Embryonic facial prominence (tissue), 1 donor: Measurements from ENCODE around the gene C5orf58.

Source experiments
- DNase-seq: peaks from one replicate; pipeline ENCODE4 v3.0.0-alpha.2; 2016; ENCODE audit errors: extremely low spot score

The C5orf58 gene, protein sequence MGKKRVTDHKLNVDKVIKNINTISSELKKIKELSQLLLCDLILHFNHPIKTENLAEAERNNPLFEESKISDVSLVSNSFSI

DNA sequence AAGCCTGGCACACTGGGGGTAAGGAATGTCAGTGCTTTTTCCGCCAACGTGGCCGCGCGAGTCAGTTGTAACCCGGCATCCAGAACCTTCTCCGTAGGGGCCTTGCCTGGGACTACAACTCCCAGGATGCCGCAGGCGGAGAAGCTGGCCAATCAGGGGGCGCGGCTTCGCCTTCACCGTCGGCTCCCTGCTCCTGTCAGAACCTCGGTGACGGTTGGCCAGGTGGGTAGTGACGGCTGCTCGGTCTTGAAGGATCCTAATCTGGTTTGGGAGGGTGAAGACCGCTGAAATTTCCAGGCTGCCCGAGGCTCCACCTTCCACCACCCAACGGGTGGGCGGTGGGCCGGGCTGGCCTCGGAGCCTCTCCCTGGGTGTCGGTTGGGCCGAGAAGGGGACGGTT, at the start of gene C5orf58:
C5orf58 (plus strand) TSS at position 200 of the 400 bp plus-strand sequence. CDS start 1,992 bp downstream, outside the sequence.
- DNase-seq, result no peak

DNA sequence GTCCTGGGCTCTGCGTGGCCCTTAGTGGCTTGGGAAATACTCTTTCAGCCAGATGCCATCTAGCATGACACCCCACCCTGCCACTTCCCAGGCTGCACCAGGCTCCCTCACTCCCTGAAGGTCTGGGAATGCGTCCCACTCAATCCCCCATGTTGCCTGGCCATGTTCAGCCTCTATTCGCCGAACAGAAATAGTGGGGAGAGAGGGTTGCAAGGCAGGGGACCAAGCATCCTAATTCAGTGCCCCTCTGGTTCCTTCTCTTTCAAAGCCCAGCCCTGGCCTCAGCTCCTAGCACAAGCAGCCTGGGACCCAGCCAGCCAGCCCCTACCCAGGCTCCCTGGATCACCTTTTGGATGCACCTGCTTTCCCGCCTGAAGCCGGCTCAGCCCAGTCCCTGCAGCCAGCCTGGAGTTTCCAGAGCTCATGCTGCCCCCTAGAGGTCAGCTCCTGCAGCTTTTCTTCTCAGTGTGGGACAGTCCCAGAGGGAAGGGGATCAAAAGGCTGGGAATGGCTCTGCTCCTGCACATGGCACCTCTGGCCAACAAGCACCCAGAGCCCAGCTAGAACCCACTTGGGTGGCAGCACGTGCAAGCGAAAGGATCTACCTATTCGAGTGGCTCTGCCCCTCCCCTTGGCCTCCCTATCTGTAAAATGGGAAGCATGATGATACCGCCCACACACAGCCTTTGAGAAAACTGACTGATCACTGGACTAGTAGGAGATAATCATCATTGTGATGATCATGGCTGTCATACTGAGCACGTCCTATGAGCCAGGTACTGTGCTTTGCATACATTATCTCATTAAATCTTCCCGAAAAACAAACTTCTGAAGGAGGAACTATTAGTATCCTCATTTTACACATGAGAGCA, 48.7 kb upstream of the C5orf58 start:
- DNase-seq, result no peak

DNA sequence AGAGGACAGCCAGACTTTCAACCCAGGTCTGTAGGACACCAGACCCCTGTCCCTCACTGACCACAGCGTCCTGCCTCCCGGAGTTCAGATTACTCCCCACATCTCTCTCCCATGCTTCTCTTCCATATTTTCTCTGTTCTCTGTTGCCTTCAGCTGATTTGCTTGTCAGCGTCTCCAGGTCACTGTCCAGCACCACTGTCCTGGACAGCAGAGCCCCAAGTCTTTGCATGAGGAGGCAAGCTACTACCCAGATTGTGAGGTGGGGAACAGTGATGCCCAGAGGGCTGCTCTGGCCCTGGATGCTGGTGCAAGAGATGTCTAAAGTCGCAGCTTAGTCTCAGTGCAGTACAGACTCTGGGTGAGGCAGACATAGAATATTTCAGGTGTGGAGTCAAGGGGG, 48.0 kb upstream of the C5orf58 start:
- no peak for DNase-seq

DNA sequence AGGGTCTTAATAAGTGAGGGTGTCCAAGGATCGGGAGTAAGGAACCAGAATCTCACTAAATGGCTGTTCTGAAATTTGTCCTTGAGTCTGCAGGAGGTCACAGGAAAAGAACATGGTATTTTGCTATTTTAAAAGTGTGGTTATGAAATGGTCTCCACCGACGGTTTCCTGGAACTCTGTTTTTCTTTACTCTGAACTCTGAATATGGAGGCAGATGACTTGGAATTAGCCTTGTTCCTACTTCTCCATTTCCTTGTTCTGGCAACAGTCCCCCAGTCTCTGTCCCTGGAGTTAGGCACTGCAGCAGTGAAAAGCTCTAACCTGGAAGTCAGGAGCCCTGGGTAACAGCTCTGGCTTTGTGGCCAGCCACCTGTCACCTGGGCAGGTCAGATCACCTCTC, 46.6 kb upstream of the C5orf58 start:
- no peak for DNase-seq

DNA sequence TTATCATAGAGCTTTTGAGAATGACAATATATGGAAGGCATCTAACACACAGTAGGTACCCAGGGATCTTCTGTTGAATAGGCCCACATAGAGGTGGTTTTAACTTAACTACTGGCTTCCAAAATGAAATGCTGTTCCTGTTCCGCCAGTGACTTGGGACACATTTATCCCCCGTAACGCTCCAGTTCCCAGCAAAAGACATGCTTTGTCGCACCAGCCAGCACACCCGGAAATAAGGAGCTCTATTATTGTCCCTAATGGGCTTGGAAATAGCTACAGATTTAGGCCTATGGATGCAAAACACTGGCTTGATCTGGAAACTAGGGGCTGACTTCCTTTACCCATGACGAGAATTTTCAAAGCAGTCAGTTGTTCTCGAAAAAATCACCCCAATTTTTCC, 45.9 kb upstream of the C5orf58 start:
- DNase-seq, result no peak

DNA sequence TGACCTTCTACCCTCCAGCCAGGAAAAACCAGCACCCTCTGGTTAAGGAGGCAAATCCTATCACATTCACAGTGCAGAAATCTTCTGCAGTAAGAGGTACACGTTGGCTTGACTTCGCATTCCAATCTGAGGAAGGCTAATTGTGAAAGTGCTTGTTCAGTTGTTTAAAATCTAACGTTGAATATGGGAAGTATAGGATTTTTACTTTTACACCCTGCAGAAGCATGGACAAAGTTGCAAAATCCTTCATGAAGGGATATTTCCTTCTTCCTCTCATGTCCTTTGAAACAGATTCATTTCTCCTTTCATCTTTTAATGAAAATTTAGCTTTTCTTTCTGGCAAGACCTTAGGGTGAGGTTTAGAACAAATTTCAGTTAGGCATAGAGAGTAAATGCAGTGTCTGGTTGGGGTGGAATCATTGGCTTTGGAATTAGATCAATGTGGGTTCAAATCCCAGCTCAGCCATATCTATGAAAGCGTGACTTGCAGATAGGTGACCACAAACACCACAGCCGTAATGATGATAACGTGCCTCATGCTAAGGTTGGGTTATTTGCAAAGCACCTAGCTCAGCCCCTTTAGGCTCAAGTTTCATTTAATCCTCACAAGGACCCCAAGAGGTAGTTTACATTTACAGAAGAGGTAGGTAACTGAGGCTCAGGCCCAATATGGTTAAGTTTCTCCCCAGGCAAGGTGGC, 42.2 kb upstream of the C5orf58 start:
- no peak for DNase-seq

DNA sequence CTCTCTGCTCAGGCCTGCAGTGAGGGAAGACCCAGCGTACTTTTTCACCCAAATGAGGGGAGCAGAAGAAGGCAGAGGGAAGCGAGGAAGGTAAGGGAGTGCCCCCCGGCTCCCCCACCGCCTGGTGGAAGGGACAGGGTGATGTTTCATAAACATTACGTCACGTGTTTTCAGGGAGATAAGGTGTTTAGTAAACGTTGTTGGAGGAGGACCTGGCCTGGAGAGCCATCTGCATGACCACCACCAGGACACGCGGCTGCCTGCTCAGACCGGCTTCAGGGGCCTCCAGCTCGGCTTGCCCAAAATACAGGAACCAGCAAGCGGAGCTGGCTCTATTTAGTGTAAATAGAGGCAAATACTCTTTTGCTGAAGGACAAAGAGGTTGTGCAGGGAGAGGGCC, 40.0 kb upstream of the C5orf58 start:
- no peak for DNase-seq

DNA sequence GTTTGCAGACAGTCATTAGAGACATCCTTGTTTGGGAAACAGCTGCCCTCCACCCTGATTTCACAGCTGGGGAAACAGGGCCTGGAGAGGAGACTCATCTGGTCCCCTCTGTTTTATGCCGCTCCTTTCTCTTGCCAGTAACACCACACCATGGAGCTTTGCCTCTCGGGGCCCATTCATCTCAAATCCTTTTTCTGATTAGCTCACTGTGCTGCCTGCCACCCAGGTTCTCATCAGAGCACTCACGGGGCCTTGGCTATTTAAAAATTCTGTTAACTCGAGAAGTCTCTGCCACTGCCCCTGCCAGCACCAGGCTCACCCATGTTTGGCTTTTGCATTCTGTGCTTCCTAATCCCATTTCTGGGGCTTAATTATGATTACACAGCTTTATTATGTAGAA, 36.8 kb upstream of the C5orf58 start:
- no peak for DNase-seq

DNA sequence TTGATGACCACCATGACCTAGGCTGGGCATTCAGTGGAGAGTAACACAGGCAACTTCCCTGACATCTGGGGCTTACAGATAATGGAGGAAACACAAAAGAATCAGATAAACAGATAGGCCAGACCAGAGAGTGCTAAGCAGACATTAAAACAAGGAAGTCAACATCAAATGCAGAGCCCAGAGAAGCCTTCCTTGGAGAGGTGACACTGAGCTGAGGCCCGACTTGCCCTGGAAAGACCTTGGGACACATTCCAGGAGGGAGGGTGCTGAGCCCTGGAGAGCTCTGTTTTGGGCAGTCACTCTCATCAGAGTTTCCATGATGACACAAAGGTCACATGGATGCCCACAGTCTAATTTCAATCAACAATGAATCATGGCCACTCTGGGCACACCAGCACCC, 31.9 kb upstream of the C5orf58 start:
- DNase-seq, result no peak

DNA sequence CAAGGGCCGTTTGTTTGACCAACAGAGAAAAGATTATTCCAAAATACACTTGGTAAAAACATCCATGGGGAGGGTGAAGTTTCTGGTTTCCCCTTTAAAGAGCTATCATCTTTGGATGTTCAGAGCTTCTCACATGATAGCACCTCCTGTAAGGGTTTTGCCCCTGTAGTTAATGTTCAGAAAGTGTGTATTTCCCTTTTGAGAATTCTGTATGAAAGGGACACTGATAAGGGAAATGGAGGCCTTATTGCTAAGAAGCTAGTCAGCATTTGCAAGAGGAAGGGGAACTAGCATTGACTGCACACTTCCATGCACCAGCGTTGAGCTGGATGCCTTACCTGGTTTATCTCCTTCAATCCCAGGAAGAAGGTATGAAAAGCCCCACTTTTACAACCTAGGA, 31.5 kb upstream of the C5orf58 start:
- DNase-seq, result no peak

DNA sequence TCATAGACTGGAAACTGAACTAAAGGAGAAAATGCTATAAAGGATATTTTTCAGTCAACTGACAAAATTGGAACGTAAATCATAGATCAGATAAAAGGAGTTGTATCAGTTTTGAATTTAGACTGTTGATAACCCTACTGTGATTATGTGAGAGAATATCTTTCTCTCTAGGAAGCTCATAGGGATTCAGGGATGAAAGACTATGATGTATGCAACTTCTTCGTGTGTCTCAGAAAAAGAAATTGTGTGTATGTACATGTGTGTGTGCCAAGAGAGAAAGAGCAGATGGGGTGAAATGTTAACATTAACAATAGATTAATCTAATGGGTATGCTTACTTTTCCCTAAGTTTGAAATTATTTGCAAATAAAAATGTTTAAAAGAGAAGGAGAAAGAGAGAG, 30.7 kb upstream of the C5orf58 start:
- DNase-seq, result no peak

DNA sequence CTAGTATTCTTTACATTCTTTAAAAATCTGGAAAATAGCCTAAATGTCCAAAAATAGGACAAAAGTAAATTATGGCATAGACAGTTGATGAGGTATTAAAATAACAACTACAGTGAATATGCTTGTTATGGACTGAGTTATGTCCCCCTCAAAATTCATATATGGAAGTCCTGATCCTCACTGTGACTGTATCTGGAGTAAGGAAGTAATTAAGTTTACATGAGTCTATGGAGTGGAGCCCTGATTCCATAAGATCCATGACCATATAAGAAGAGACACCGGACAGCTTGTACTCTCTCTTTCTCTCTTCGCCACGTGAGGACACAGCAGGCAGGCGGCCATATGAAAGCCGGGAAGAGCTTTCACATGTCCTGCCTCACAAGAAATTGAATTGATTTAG, 28.6 kb upstream of the C5orf58 start:
- DNase-seq, result no peak

DNA sequence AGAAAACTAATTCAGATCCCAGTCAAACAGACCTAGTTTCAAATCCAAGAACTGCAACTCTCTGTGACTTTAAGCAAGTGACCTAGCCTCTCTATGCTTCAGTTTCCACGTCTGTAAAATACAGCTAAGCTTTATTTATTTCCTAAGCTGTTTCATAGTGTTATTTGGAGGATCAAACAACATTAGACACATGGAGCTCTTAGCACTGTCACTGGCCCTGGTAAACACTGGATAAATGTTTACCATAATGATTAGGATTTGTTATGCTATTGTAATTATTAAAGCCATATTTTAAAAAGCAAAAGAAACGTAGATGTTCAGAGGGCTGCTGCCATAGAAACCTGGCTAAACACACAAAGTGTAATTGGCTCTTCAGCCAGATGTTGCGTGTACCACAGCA, 26.6 kb upstream of the C5orf58 start:
- DNase-seq, result no peak

DNA sequence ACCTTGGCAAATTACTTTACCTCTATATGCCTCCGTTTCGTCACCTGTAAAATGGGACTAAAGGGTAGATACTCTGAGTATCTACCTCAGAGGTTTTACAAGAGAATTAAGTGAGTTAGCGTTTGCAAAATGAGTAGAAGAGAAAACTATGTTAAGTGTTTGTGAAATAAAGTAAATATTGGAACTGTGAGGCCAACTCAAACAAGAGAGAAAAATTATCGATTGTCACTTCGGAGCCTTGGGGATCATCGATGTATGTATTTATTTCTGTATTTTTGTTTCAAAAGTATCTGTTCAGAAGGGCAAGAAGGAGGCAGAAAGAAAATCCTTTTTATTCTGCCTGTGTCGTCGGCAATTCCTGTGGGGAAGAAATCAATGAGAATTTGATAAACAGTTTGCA, 25.8 kb upstream of the C5orf58 start:
- DNase-seq, result no peak

DNA sequence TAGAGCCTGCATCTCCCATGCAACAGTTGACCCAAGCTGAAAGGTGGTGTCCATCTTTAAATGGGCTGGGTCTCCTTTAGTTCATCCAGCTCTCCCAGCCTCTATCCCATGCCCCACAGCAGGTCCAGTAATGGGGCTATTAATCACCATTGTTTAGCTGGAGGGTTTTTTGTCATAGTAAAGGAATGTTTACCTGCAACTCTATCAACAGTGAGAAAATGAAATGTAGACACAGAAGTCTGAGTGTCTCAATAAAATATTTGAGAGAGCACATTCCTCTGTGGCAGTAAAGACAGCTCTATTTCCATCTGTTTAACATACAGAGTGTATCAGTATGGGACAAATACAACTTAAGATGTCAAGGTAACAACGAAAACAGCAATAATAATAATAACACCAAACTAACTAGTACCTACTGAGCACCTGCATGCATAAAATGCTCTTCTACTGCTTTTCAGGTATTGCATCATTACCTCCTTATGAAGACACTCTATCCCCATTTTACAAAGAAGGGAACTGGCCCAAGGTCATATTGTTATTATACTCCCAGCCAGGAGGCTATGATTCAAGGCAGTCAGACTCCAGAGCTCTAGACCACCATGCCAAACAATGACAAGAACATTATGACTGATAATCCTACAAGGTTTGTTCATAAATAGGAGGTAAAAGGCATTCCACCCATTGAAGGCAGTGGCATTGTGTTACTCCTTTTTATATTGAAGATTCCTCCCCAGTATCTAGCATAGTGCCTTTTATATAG, 21.0 kb upstream of the C5orf58 start:
- no peak for DNase-seq

DNA sequence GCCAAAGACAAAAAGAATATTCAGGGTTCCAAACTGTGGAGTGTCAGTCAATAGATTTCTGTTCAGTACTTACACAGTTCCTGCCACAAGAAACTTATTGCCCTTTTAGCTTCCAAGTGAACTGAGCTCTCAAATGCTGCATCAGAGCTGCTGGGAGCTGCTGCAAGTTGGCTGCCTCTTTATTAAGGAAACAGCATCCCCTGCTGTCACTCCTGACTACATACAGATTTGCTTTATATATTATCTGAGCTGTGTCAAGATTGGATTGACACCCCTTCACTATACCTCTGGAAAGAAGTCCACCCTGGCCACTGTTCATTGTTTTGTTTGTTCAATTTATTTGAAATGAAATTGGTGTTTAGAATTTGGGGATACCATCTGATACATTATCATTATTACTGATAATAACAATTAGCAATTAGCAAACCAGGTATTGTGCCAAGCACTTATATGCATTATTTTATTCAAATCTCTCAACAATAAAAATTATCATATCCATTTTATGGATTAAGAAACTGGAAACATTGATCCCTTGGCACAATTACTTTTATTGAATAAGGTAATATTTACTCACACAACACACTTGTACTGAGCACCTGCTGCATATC, 16.4 kb upstream of the C5orf58 start:
- peak; percentile 41 for DNase-seq

DNA sequence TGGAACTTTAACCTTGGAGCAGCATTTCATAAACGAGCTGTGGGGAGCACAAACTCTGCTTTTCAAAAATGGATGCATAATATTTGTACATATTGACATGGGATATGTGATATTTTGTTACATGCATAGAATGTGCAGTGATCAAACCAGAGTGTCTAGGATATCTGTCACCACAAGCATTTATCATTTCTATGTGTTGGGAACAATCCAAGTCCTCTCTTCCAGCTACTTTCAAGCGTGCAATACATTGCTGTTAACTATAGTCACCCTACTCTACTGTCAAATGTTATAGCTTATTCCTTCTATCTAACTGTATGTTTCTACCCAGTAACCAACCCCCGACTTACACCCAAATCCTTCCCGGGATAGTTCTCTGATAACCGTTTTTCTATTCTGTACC, 15.0 kb upstream of the C5orf58 start:
- no peak for DNase-seq

DNA sequence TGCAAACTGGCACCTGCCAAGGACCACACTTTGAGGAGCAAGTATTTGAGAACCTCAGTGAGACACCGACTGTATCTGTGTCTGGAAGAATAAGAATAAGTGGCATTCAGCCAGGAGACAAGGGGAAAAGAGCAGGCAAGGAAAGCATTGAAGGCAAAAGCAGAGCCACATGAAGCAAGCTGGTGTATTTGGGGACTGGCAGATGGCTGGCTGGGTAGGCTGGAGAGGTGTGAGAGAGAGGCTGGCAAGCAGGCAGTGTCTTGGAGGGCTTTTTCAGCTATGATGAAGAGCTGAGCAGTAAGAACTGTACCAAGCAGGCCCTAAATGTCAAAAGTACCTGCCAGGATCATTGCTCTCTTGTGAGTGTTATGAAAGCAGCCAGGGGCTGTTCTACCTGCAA, 14.1 kb upstream of the C5orf58 start:
- DNase-seq, result no peak

DNA sequence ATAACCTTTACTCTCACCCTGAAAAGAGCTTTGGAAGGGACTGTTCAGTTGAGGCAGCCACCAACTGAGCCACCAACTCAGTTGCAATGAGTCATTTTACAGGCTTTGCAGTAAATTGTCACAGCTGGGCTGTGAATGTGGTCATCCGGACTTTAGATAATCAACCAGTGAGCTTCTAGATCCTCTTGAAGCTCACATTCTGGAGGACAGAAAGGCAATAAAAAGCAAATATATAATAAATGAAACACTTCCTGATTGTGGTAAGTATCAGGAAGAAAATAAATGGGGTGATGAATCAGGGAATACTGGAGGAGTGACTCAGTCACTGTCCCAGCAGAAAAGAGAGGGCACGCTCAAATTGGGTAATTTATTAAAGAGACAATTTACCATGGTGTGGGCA, 13.2 kb upstream of the C5orf58 start:
- no peak for DNase-seq

DNA sequence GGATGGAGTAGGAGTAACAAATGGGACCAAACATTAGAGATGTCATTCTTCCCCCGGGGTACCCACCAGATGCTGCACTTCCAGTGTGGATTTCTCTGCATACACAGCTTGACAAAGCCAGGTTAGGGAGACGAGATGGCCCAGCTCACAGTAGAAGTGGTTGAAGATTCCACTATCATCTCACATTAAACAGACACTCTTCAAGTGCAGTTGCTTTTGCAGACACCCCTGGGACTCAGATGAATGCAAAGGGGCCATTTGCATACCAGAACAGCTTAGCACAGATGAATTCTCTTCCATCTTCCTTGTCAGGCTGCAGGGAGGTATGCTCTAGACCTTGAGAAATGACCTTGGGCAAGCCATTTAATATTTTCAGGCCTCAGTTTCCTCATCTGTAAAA, 12.6 kb upstream of the C5orf58 start:
- no peak for DNase-seq

DNA sequence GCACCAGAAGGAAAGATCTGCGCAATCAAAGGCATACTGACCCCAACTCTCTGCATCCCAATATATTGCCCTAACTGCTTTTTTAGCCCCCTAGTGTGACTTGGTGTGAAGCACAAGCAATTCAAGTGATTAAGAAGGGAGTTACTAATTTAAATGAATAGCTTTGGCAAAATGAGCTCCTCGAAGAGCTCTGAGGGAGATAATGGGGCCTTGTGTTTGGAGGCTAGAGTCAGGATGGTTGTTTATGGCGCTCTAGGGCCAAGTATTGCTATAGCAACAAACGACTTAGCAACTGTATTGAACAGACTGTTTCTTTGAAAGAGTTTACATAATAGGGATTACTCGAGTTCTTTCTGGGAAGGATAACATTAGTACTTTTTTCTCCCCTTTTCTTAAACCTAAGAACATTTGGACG, 11.5 kb upstream of the C5orf58 start:
- DNase-seq, result peak; percentile 45

DNA sequence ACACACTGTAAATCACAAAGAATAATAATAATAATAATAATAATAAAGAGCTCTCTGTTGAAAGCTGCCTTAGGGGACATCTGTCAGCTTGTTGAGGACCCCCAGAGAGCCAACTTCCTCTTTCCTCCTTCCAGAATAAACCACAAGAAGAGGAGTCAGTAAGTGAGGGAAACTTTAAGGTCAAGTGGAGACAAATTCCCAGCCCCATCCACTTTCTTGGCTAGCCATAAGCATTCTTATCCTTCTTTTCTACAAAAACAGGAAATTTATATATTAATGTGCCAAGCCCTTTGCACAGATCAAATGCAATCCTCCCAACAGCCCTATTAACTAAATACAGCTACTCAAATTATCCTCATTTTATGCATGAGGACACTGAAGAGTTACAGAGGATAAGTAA, 9.4 kb upstream of the C5orf58 start:
- no peak for DNase-seq
